ENCODE data around the gene ITGB8.

GRCh38 chr7:20403331-20403730, 72.6 kb downstream of the ITGB8 start:
- no peak for TF ChIP-seq CTCF (IDR thresholded peaks at IDR 0.05)
- TF ChIP-seq ZFX (IDR thresholded peaks at IDR 0.05; ENCODE audit: borderline replicate concordance): no peak

Data from 22Rv1 (cell line).